Measurements from ENCODE around the gene RBMY1D.
"Not testable (repeated sequence)": the region's sequence is repeated elsewhere in the genome, so short reads cannot be mapped to it uniquely, and the experiment has no call there.

RBMY1D gene

DNA sequence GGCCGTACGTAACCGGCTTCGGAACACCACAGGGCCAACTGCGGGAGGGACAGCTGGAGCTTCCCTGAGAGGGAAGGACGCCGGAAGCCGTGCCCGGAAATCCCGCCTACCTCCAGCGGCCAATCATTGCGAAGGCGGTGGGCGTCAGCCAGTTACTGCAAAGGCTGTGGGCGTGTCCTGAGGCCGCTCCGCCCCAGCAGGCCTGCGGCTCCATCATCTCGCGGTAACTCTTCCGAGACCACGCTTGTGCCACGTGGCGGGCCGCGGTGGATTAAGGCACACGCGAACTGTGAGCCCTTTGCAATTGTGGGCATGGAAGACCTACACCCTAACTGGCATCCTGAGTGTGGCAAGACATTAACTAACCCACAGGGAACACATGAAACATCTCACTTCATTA lies at the start of gene RBMY1D:
Gene RBMY1D (minus strand): TSS at position 101 of the 400 bp plus-strand sequence. CDS start 2,013 bp downstream, outside the sequence.
- DNase-seq (ENCODE audit: low spot score): not testable (repeated sequence)

DNA sequence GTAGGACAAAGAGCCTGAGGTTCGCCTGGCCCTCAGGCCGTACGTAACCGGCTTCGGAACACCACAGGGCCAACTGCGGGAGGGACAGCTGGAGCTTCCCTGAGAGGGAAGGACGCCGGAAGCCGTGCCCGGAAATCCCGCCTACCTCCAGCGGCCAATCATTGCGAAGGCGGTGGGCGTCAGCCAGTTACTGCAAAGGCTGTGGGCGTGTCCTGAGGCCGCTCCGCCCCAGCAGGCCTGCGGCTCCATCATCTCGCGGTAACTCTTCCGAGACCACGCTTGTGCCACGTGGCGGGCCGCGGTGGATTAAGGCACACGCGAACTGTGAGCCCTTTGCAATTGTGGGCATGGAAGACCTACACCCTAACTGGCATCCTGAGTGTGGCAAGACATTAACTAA lies 23.6 kb upstream of the RBMY1D start, which contains the start of gene RBMY1E:
Gene RBMY1E (minus strand): TSS at position 101 of the 400 bp plus-strand sequence. CDS start 1,978 bp downstream, outside the sequence.
- not testable (repeated sequence) for DNase-seq (ENCODE audit: low spot score)

DNA sequence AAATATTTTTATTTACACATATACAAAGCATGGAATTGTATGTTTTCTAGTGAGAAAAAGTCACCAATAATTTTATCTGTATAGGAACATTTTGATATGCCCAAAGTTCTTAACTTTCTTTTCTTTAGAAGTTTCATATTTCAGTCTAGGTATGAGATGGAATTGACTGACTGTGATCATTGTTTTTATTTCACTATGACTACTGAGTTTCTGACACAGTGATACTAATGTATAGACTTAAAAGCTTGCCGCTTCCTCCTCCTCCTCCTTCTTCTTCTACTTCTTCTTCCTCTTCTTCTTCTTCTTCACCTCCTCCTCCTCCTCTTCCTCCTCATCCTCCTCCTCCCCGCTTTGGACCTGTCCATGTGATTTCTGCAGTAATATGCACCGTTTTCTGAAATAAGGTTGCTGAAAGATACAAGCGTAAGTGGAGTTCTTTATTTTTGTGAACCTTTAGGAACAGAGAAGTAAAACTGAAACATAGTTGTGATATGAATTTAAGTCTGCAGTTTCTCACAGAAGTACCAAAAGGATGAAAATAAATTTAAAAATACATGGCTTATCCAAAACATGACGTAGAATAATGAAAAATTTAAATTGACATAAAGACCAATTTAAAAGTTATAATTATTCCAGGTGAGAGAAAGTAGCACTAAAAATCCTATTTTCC lies 24.8 kb downstream of the RBMY1D start:
- DNase-seq (ENCODE audit: low spot score): not testable (repeated sequence)

DNA sequence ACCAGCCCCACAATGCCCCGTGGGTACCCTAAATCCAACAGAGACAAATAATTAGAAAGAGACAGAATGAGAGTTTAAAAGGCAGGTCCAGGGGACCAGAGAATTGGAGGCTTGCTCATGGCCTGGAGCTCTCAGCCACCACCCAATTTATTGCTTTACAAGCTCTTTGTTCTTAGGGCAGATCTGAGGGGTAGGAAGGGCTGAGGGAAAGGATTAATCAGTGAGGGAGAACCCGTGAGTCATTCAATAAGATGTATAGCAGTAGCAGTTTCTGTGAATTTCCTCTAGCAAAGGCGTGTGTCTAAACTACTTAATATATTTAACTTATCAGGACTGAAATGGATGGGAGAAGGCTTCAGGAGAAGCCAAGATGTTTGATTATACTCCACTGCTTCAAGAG lies 48.8 kb downstream of the RBMY1D start:
- DNase-seq (ENCODE audit: low spot score): no peak

DNA sequence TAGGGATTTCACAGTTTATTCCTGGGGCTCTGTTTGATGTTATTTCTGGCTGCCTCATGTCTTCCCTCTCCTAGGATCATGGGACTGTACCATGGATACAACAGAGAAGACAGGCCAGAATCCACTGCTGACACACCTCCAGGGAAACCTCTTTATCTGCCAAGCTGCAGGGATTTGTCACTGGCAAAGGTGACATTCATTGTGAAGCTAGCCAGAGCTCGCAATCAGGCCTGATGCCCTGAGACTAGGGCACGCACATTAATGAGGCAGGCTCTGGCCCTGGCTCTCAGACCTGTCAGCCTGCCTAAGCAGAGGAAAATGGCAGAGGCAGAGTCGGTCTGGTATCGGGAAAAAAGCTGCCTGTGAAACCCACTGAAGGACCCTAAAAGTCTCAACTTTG lies 52.2 kb downstream of the RBMY1D start:
- no peak for DNase-seq (ENCODE audit: low spot score)

DNA sequence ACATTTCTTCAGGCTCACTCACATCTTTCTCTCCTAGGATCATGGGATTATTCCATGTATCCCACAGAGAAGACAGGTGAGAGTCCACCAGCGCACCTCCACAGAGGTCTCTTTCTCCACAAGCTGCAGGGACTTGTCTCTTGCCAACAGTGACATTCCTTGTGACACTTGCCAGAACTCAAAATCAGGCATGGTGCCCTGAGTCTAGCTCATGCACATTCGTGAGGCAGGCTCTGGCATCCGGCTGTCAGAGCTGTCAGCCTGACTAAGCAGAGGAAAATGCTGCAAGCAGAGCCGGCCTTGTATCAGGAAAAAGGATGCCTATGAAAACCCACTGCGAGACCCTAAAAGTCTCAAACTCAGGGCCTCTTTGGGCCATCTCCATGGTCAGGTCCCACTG lies 54.8 kb downstream of the RBMY1D start:
- DNase-seq (ENCODE audit: low spot score): no peak

DNA sequence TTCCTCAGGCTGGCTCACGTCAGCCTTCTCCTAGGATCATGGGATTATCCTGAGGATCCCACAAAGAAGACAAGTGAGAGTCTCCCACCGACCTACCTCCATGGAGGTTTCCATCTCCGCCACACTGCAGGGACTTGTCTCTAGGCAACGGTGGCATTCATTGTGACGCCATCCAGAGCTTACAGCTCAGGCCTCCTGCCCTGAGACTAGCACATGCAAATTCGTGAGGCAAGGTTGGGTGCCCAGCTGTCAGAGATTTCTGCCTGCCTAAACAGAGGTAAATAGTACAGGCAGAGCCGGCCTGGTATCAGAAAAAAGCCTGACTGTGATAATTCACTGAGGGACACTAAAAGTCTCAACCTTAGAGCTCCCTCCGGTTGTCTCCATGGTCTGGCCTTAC lies 58.0 kb downstream of the RBMY1D start:
- DNase-seq (ENCODE audit: low spot score): no peak

DNA sequence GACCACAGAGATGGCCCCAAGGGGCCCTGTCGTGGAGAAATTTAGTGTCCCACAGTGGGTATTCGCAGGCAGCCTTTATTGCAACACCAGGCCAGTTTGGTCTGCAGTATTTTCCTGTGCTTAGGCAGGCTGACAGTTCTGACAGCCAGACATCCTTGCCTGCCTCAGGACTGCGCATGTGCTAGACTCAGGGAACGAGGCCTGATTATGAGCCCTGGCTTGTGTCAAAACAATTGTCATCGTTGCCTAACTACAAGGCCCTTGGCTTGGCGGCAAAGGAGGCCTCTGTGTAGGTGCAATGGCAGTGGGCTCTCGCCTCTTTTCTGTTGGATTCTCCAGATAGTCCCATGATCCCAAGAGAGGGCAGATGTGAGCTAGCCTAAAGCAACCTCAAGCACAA lies 59.3 kb downstream of the RBMY1D start:
- no peak for DNase-seq (ENCODE audit: low spot score)
